ENCODE results near the gene VSIR. TPM values are rescaled to one million over a fixed set of nuclear protein-coding genes. Genes with fewer than 3 reads are reported as not detected.

Gene VSIR
- total and polyA plus RNA-seq, 10 of the 15 experiments (the other 5 are each of a cell fraction or from before 2014, with no cell fraction given), result 0.19 to 12.5 (median 6.7) TPM

- Histone ChIP-seq H4K20me1 (ENCODE audit: control insufficient read depth, insufficient read depth) (no peaks in the 10 kb centered on the region), H3K27ac (ENCODE audit: control insufficient read depth, insufficient read depth) (no peak overlapping the region), H3K4me2 (ENCODE audit: control insufficient read depth, insufficient read depth) (no peak overlapping the region), H3K36me3 (ENCODE audit: control insufficient read depth in 2 of 2, insufficient read depth in 2 of 2, low read length in 1 of 2) (no peaks in the 10 kb centered on the region), H3K27me3 (replicated peaks in 1 of 2; ENCODE audit: control insufficient read depth in 2 of 2, insufficient read depth in 2 of 2, low read length in 1 of 2) (no peaks in the 10 kb centered on the region), H3K4me1 (ENCODE audit: control insufficient read depth, insufficient read depth, low read length) (peaks cover 26% of the 10 kb centered on the region), H3K79me2 (ENCODE audit: control insufficient read depth, insufficient read depth, low read length) (no peaks in the 10 kb centered on the region), H3K9me3 (replicated peaks; ENCODE audit: control insufficient read depth, insufficient read depth, low read length) (no peaks in the 10 kb centered on the region), H3K9ac (ENCODE audit: control insufficient read depth, insufficient read depth, low read length) (no peak overlapping the region), H2AFZ (ENCODE audit: control insufficient read depth, low read depth, low read length) (no peak overlapping the region), H3K4me3 (no peak overlapping the region)
- ChIA-PET CTCF (interaction anchor here (0.6 to 5.3 kb wide), 10 partner anchors 11 to 185 kb away, joined by 3 to 25 read pairs (median 3); no protein-coding TSS in a partner anchor), POLR2A (no interaction called here), SMC1A (ENCODE audit: uncharacterized antibody, unreplicated experiment) (interaction anchor here (0.9 to 2.2 kb wide), 3 partner anchors 13 to 46 kb away, joined by 3 to 9 read pairs (median 4); no protein-coding TSS in a partner anchor), RAD21 (ENCODE audit: unreplicated experiment) (interaction anchor here (0.7 to 1.3 kb wide), 4 partner anchors 24 to 396 kb away, joined by 3 to 6 read pairs (median 3); no protein-coding TSS in a partner anchor)
- in situ Hi-C loops (cut with MboI) (no loop called here), intact Hi-C loops (cut with micrococcal nuclease; ENCODE audit: unreplicated experiment) (no loop called here)
- ATAC-seq (no peak), DNase-seq (ENCODE audit: low read depth, low spot score) (no peak), FAIRE-seq (no peak)
- 74% methylated on average over 6 of the region's 6 CpGs for WGBS (ENCODE audit: insufficient coverage, insufficient replicate concordance, low lambda C conversion rate, missing lambda C conversion rate)
- no TSS peak for BruUV-seq (replicated peaks)
- TF ChIP-seq POU2F2 (IDR thresholded peaks at IDR 0.05; ENCODE audit: borderline replicate concordance, low read depth, low read length) (no peak), WRNIP1 (IDR thresholded peaks at IDR 0.05; ENCODE audit: borderline replicate concordance, low read depth, low read length) (no peak), NR2C2 (IDR thresholded peaks at IDR 0.05; ENCODE audit: borderline replicate concordance, control insufficient read depth, insufficient read length, low read depth) (no peak), NFYA (IDR thresholded peaks at IDR 0.05; ENCODE audit: borderline replicate concordance, low read depth, low read length) (no peak), IKZF1 (conservative IDR thresholded peaks at IDR 0.05) (no peak), CTCF (IDR thresholded peaks at IDR 0.05 in 2 of 3, conservative IDR thresholded peaks at IDR 0.05 in 1 of 3; ENCODE audit: control insufficient read depth in 2 of 3, extremely low read depth in 1 of 3, insufficient read depth in 1 of 3, low read depth in 3 of 3, low read length in 3 of 3) (no peak), ZBTB11 (CRISPR knock-in tag; IDR thresholded peaks at IDR 0.05) (no peak)
These were observed 62.2 kb downstream of the VSIR start for GRCh38 chr10:71711052-71711623.
